ENCODE measurements around the gene SLC9A5. TPM values are rescaled to one million over a fixed set of nuclear protein-coding genes. Genes with fewer than 3 reads are reported as not detected.

The SLC9A5 gene, protein sequence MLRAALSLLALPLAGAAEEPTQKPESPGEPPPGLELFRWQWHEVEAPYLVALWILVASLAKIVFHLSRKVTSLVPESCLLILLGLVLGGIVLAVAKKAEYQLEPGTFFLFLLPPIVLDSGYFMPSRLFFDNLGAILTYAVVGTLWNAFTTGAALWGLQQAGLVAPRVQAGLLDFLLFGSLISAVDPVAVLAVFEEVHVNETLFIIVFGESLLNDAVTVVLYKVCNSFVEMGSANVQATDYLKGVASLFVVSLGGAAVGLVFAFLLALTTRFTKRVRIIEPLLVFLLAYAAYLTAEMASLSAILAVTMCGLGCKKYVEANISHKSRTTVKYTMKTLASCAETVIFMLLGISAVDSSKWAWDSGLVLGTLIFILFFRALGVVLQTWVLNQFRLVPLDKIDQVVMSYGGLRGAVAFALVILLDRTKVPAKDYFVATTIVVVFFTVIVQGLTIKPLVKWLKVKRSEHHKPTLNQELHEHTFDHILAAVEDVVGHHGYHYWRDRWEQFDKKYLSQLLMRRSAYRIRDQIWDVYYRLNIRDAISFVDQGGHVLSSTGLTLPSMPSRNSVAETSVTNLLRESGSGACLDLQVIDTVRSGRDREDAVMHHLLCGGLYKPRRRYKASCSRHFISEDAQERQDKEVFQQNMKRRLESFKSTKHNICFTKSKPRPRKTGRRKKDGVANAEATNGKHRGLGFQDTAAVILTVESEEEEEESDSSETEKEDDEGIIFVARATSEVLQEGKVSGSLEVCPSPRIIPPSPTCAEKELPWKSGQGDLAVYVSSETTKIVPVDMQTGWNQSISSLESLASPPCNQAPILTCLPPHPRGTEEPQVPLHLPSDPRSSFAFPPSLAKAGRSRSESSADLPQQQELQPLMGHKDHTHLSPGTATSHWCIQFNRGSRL
- total RNA-seq (10 to 100 TPM in 1 of 2 donors, 1 to 10 TPM in 1; 6.8 to 15.7 TPM), polyA plus RNA-seq (ENCODE audit: insufficient read depth, low read depth, low replicate concordance) (4.8 TPM)
- long read RNA-seq, donor 1: 0 reads
- long read RNA-seq, donor 2: 0 reads

- WGBS, 2 donors: 0% methylated on average over 5 to 75 of the region's 75 CpGs
- no peak for TF ChIP-seq POLR2A (IDR thresholded peaks at IDR 0.05)
- TF ChIP-seq, protein P1, sequence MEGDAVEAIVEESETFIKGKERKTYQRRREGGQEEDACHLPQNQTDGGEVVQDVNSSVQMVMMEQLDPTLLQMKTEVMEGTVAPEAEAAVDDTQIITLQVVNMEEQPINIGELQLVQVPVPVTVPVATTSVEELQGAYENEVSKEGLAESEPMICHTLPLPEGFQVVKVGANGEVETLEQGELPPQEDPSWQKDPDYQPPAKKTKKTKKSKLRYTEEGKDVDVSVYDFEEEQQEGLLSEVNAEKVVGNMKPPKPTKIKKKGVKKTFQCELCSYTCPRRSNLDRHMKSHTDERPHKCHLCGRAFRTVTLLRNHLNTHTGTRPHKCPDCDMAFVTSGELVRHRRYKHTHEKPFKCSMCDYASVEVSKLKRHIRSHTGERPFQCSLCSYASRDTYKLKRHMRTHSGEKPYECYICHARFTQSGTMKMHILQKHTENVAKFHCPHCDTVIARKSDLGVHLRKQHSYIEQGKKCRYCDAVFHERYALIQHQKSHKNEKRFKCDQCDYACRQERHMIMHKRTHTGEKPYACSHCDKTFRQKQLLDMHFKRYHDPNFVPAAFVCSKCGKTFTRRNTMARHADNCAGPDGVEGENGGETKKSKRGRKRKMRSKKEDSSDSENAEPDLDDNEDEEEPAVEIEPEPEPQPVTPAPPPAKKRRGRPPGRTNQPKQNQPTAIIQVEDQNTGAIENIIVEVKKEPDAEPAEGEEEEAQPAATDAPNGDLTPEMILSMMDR (IDR thresholded peaks at IDR 0.05): peak in 1 of 3 experiments; percentile 17
- peaks cover 27% of the 10 kb centered on the region for H3K4me1 ChIP-seq
- H3K27ac ChIP-seq: peak within 1 kb of the TSS in 1 of 2 donors; percentile 59
- no peaks in the 10 kb centered on the region for H3K36me3 ChIP-seq (ENCODE audit: low read depth, missing control alignments)
- no peak for DNase-seq
- peak within 1 kb of the TSS; percentile 74 to 76 for H3K4me3 ChIP-seq
- no peaks in the 10 kb centered on the region for H3K9me3 ChIP-seq
- H3K27me3 ChIP-seq: no peaks in the 10 kb centered on the region
- intact Hi-C loops (cut with DNase I; ENCODE audit: low total_unique reads): no loop called here
These were observed at the start of gene SLC9A5 for GRCh38 chr16:67248401-67249177. Gene SLC9A5, plus strand, starts transcription at chr16:67248979. Its CDS starts 36 bp downstream, at chr16:67249015.

DNA sequence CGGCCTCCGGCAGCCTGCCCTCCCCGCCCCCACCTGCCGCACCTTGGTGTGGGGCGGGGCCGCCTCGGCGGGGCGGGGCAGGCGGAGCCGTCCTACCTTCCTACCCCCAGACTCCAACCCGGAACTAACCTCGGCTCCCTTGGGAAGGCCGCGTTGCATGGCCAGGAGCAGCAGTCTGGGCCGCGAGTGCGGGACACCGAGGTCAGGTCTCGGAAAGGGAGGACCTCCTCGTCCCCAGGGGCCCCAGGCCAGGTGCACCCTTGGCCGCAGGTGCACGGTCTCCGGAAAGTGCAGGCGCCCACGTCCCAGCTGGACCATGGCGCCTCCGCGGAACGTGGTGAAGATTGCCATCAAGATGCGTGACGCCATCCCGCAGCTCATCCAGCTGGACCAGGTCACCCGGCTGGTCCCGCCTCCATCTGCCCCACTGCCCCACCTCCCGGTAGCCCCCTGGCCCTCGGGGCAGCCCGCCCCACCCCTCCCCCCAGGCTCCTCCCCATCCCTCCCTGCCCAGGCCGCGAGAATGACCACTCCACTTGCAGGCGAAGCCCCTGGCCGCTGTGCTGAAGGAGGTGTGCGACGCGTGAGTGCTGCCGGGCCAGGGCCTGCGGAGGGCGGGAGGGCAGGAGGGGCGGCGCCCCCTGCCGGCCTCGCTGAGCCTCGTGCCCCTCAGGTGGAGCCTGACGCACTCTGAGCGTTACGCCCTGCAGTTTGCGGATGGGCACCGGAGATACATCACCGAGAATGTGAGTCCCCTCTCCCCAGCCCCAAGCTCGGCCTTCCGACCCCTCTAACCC, 49.6 kb upstream of the SLC9A5 start, which contains the start of gene ELMO3:
Gene ELMO3, plus strand, starts transcription at position 121 of the 797 bp plus-strand sequence. Its CDS starts 196 bp downstream, at position 317.
- H3K27ac ChIP-seq: no peak within 1 kb of the TSS
- no peak for TF ChIP-seq POLR2A (IDR thresholded peaks at IDR 0.05)
- TF ChIP-seq, protein P1 (IDR thresholded peaks at IDR 0.05): peak in 1 of 3 experiments; percentile 26
- H3K4me3 ChIP-seq: peak within 1 kb of the TSS; percentile 41 to 48
- no peaks in the 10 kb centered on the region for H3K9me3 ChIP-seq
- DNase-seq: peak; percentile 49
- H3K27me3 ChIP-seq: no peaks in the 10 kb centered on the region
- H3K36me3 ChIP-seq (ENCODE audit: low read depth, missing control alignments): no peaks in the 10 kb centered on the region
- peaks cover 17% of the 10 kb centered on the region for H3K4me1 ChIP-seq
- 33 to 34% methylated on average over 22 to 61 of the region's 61 CpGs for whole genome bisulfite sequencing, 2 donors
- intact Hi-C loops (cut with DNase I; ENCODE audit: low total_unique reads): no loop called here

GRCh38 chr16:67199808-67200198, 49.0 kb upstream of the SLC9A5 start:
- Histone ChIP-seq H3K9me3 (no peaks in the 10 kb centered on the region), H3K4me1 (peaks cover 17% of the 10 kb centered on the region), H3K27ac (no peak overlapping the region), H3K4me3 (peak overlapping the region; percentile 41 to 48), H3K27me3 (no peaks in the 10 kb centered on the region), H3K36me3 (ENCODE audit: low read depth, missing control alignments) (no peaks in the 10 kb centered on the region)
- no peak for TF ChIP-seq POLR2A (IDR thresholded peaks at IDR 0.05)
- TF ChIP-seq, protein P1 (IDR thresholded peaks at IDR 0.05): no peak
- WGBS, 2 donors: 44 to 46% methylated on average over 10 to 21 of the region's 22 CpGs
- DNase-seq: peak; percentile 36
- intact Hi-C loops (cut with DNase I; ENCODE audit: low total_unique reads): no loop called here

DNA sequence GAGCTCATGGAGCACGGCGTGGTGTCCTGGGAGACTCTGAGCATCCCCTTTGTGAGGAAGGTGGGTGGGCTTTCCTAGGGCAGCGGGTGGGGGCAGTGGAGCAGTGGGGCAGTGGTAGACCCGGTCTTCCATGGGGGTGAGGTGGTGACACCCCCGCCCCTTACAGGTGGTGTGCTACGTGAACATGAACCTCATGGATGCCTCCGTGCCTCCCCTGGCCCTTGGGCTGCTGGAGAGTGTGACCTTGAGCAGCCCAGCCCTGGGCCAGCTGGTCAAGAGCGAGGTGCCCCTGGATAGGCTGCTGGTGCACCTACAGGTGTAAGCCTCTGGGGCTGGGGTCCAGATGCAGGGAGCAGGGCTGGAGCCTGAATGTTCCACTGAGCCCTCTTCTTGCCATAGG, 48.3 kb upstream of the SLC9A5 start:
- 85% methylated on average over 6 of the region's 8 CpGs; no CpG with 5 or more reads in 1 of the 2 donors for WGBS, 2 donors
- H3K4me3 ChIP-seq: no peak overlapping the region
- H3K27ac ChIP-seq: no peak overlapping the region
- H3K36me3 ChIP-seq (ENCODE audit: low read depth, missing control alignments): no peaks in the 10 kb centered on the region
- DNase-seq: no peak
- H3K4me1 ChIP-seq: peaks cover 17% of the 10 kb centered on the region
- TF ChIP-seq, protein P1 (IDR thresholded peaks at IDR 0.05): no peak
- TF ChIP-seq POLR2A (IDR thresholded peaks at IDR 0.05): no peak
- intact Hi-C loops (cut with DNase I; ENCODE audit: low total_unique reads): no loop called here
- no peaks in the 10 kb centered on the region for H3K27me3 ChIP-seq
- H3K9me3 ChIP-seq: no peaks in the 10 kb centered on the region

All from testis (tissue), 5 donors.